Measurements from ENCODE around the gene TNIP1.
A peak's percentile ranks its signal among the peaks of the same experiment; 100 is the strongest.

The TNIP1 gene

GRCh38 chr5:151077967-151078366, 2.9 kb downstream of the TNIP1 start:
- Histone ChIP-seq H3K27me3 (replicated peaks; ENCODE audit: control insufficient read depth, insufficient read depth, low read length) (no peaks in the 10 kb centered on the region), H3K4me3 (replicated peaks; ENCODE audit: low read depth, low read length) (peak overlapping the region; percentile 85), H3K36me3 (ENCODE audit: control insufficient read depth, insufficient read depth, low read length) (peaks cover 12% of the 10 kb centered on the region)
- TF ChIP-seq CTCF (IDR thresholded peaks at IDR 0.05; ENCODE audit: insufficient read depth, low read length, poor library complexity, severe bottlenecking): no peak
- DNase-seq (ENCODE audit: extremely low read depth, insufficient read length): no peak

- H3K27me3 ChIP-seq (replicated peaks; ENCODE audit: control insufficient read depth, insufficient read depth, low read length): no peaks in the 10 kb centered on the region
- TF ChIP-seq CTCF (IDR thresholded peaks at IDR 0.05; ENCODE audit: insufficient read depth, low read length, poor library complexity, severe bottlenecking): no peak
- peak overlapping the region; percentile 85 for H3K4me3 ChIP-seq (replicated peaks; ENCODE audit: low read depth, low read length)
- DNase-seq (ENCODE audit: extremely low read depth, insufficient read length): no peak
- H3K36me3 ChIP-seq (ENCODE audit: control insufficient read depth, insufficient read depth, low read length): peaks cover 12% of the 10 kb centered on the region
These were observed 3.4 kb downstream of the TNIP1 start for GRCh38 chr5:151077419-151077818.

GRCh38 chr5:151076616-151077015, 4.2 kb downstream of the TNIP1 start:
- Histone ChIP-seq H3K36me3 (ENCODE audit: control insufficient read depth, insufficient read depth, low read length) (peaks cover 17% of the 10 kb centered on the region), H3K4me3 (replicated peaks; ENCODE audit: low read depth, low read length) (peak overlapping the region; percentile 29)
- DNase-seq (ENCODE audit: extremely low read depth, insufficient read length): no peak

GRCh38 chr5:151075698-151076331, 5.0 kb downstream of the TNIP1 start:
- Histone ChIP-seq H3K4me3 (replicated peaks; ENCODE audit: low read depth, low read length) (peak overlapping the region; percentile 29), H3K36me3 (ENCODE audit: control insufficient read depth, insufficient read depth, low read length) (peaks cover 22% of the 10 kb centered on the region), H3K27me3 (replicated peaks; ENCODE audit: control insufficient read depth, insufficient read depth, low read length) (no peaks in the 10 kb centered on the region)
- no peak for DNase-seq (ENCODE audit: extremely low read depth, insufficient read length)
- TF ChIP-seq CTCF (IDR thresholded peaks at IDR 0.05; ENCODE audit: insufficient read depth, low read length, poor library complexity, severe bottlenecking): no peak

More at GRCh38 chr5:151076616-151077015, 4.2 kb downstream of the TNIP1 start:
- no peak for TF ChIP-seq CTCF (IDR thresholded peaks at IDR 0.05; ENCODE audit: insufficient read depth, low read length, poor library complexity, severe bottlenecking)
- H3K27me3 ChIP-seq (replicated peaks; ENCODE audit: control insufficient read depth, insufficient read depth, low read length): no peaks in the 10 kb centered on the region

- Histone ChIP-seq H3K36me3 (ENCODE audit: control insufficient read depth, insufficient read depth, low read length) (peaks cover 25% of the 10 kb centered on the region), H3K4me3 (replicated peaks; ENCODE audit: low read depth, low read length) (no peak overlapping the region), H3K27me3 (replicated peaks; ENCODE audit: control insufficient read depth, insufficient read depth, low read length) (no peaks in the 10 kb centered on the region)
- no peak for DNase-seq (ENCODE audit: extremely low read depth, insufficient read length)
- TF ChIP-seq CTCF (IDR thresholded peaks at IDR 0.05; ENCODE audit: insufficient read depth, low read length, poor library complexity, severe bottlenecking): no peak
These were observed 6.3 kb downstream of the TNIP1 start for GRCh38 chr5:151074557-151074956.

GRCh38 chr5:151073280-151073679, 7.6 kb downstream of the TNIP1 start:
- DNase-seq (ENCODE audit: extremely low read depth, insufficient read length): no peak
- Histone ChIP-seq H3K36me3 (ENCODE audit: control insufficient read depth, insufficient read depth, low read length) (peaks cover 27% of the 10 kb centered on the region), H3K4me3 (replicated peaks; ENCODE audit: low read depth, low read length) (no peak overlapping the region), H3K27me3 (replicated peaks; ENCODE audit: control insufficient read depth, insufficient read depth, low read length) (no peaks in the 10 kb centered on the region)
- no peak for TF ChIP-seq CTCF (IDR thresholded peaks at IDR 0.05; ENCODE audit: insufficient read depth, low read length, poor library complexity, severe bottlenecking)
